AG04450 (cell line): Measurements from ENCODE around the gene TNNI2. TPM values are rescaled to one million over a fixed set of nuclear protein-coding genes. Genes with fewer than 3 reads are reported as not detected.

Experiments
- CTCF ChIA-PET: fragments of 300-600, 350-600 bp; formaldehyde crosslinking; extraction: SDS; loops from one replicate; lab custom pipeline; 2022; ENCODE audit warnings: antibody characterized with exemption, inconsistent platforms; lab: Charles Lee
- POLR2A ChIA-PET: fragments of 350-600 bp; formaldehyde crosslinking; extraction: SDS; loops from one replicate; lab custom pipeline; 2021; ENCODE audit warnings: antibody characterized with exemption, inconsistent platforms; lab: Yijun Ruan, JAX
- DNase-seq: peaks from one replicate; pipeline ENCODE4 v3.0.0-alpha.2; 2011; ENCODE audit warnings: low read depth, low spot score
- H3K27ac ChIP-seq: one replicate; pipeline ENCODE4 v1.5.1; 2012; ENCODE audit warnings: low read depth, low read length, control low read depth
- H3K27me3 ChIP-seq: one replicate; pipeline ENCODE4 v1.6.0; 2012; ENCODE audit warnings: low read length; ENCODE audit not compliant: control insufficient read depth, insufficient read depth
- H3K4me3 ChIP-seq: 2 replicates; pipeline ENCODE4 v1.5.1; 2011; ENCODE audit warnings: mild to moderate bottlenecking, low read depth, low read length, control low read depth
- H3K9me3 ChIP-seq: 2 replicates; pipeline ENCODE4 v1.5.1; 2012; ENCODE audit warnings: low read length; ENCODE audit not compliant: control insufficient read depth, insufficient read depth
- CTCF ChIP-seq: IDR thresholded peaks from 2 replicates; pipeline ENCODE4 v1.5.1; 2011; ENCODE audit warnings: low read depth, low read length, control low read depth, inconsistent platforms
- polyA plus RNA-seq: library from polyadenylated mRNA; depleted of rRNA; stranded (reverse); fragments of >200 nt; gene quantifications from 2 replicates; pipeline ENCODE4 v1.2.3, GENCODE V29; 2011

TNNI2 gene
- polyA plus RNA-seq, 1 experiment, result not detected

DNA sequence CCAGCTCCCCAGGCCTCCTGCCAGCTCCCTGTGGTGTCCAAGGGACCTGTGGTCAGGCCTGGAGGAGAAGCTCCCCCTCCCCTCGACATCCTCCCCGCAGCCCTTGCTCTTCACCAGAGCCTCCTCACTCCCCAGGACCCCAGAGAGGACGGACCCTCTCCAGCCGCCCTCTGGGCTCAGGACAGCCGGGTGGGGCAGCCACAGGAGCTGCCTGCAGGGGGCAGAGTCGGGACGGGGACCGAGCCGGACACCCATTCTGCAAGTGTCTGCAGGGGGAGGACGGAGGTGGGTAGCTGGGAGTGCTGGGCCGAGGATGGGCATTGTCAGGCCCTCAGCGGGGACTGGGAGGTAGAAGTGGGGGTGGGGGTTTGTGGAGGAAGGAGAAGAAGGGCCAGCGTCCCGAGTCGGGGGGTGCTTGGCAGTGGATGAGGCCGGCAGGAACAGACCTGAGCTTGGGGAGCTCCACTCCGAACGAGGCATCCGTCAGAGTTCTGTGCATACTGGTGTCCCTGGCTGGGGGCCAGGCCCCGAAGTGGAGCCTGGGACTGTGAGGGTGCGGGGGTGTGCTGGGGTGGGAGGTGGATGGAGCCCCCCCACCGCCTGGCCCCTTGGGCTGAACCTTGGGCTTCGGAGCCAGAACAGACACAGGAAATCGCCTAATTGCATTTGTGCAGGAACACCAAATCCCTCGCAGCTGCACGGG, 37.7 kb downstream of the TNNI2 start:
- no peak for DNase-seq
- Histone ChIP-seq H3K27me3 (peaks cover 3% of the 10 kb centered on the region), H3K27ac (no peak overlapping the region), H3K9me3 (peaks cover 5% of the 10 kb centered on the region; the same call in 1 of the 2 replicates), H3K4me3 (no peak overlapping the region)
- ChIA-PET CTCF (interaction anchor here (0.5 to 2.2 kb wide), 8 partner anchors 11 to 1862 kb away, joined by 3 to 17 read pairs (median 3); no protein-coding TSS in a partner anchor), POLR2A (interaction anchor here (0.7 kb wide), 1 partner anchor 485 kb away, joined by 4 read pairs; no protein-coding TSS in a partner anchor)
- TF ChIP-seq CTCF, result peak; percentile 55

DNA sequence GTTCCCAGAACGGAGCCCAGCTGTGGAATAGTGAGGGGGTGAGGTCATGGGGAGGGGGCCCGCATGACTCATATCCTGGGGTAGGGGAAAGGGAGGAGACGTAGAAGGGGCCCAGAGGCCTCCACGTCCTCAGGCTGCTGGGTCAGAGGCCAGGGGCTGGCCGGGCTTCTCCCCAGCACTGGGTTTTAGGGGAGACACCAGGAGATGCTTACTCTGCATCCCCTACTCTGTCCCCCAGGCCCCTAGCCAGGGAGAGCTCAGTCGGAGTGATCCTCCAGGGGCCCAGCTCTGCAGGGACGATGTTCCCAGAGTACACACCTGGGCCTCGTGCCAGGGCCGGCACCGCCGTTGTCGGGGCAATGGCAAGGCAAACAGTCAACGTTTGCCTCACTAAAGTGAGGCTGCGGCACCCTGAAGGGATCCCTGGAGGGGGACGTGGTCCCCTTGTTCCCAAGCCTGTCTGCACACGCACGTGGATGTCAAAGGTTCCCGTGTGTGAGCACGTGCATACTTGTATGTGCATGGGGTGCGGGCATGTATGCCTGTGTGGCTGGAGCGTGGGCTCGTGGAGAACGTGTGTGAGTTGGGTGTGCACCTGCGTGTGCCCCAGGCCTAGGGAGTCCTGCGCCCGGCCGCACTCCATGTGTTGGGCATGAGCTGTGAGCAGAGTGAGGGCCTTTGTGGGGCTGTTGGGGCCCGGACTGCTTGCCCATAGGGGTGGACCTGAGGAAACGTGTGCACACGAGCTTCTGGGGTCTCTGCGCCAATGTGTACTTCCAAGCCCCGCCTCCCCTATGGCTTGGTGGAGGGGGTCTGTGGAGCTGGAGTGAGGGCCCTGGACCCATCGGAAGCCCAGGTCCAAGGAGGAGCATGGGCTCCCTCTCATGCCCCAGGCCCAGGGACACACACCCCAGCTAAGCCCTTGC, 38.7 kb downstream of the TNNI2 start:
- Histone ChIP-seq H3K4me3 (no peak overlapping the region), H3K27ac (no peak overlapping the region), H3K27me3 (no peaks in the 10 kb centered on the region), H3K9me3 (peaks cover 5% of the 10 kb centered on the region; the same call in 1 of the 2 replicates)
- POLR2A ChIA-PET, result no interaction called here
- CTCF ChIA-PET, result interaction anchor here (1.0 to 2.2 kb wide), 6 partner anchors 12 to 279 kb away, joined by 3 to 17 read pairs (median 4); no protein-coding TSS in a partner anchor
- no peak for TF ChIP-seq CTCF
- DNase-seq, result no peak

DNA sequence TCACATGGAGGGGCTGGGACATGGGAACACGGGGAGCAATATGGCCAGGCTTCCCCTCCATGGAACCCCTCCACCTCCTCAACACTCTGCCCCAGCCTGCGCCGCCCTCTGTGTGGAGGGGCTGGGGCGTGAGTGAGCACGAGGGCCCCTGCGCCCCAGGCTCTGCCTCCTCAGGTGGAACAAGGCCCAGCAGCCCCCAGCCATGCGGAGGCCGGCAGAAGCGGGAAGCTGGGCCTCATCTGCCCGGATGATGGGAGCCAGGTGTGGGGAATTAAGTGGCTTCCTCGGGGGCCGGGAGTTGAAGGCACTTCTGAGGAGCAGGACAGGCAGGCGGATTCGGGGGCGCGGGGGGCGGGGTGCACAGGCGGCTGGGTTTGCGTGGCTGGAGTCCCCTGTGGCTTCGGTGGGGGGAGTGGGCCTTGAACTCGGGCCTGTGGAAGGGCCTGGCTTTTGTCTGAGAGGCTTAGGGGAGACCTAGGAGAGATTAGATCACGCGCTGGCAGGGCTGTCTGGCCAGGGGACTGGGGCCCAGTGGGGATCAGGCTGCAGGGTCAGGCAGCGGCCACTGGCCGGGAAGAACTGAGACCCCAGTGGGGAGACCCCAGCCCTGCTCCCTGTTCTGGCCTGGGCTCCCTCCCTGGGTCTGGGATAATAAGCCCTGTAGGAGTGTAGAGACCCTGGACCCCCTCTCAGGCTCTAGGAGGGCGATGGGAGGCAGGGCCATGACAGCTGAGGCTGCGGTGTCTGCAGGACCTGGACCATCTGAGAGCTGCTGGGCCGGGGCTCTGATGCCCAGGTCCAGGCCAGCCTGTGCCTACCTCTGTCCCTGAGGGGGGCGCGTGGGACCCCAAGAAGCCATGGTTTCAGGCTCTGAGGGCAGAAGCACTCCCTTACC, 39.6 kb downstream of the TNNI2 start:
- Histone ChIP-seq H3K27me3 (peaks cover 4% of the 10 kb centered on the region), H3K9me3 (peaks cover 5% of the 10 kb centered on the region; the same call in 1 of the 2 replicates), H3K4me3 (no peak overlapping the region), H3K27ac (no peak overlapping the region)
- ChIA-PET POLR2A (no interaction called here), CTCF (interaction anchor here (1.0 to 1.2 kb wide), 2 partner anchors 185 to 274 kb away, joined by 3 to 8 read pairs; no protein-coding TSS in a partner anchor)
- TF ChIP-seq CTCF, result no peak
- DNase-seq, result no peak

GRCh38 chr11:1879342-1879940, 40.7 kb downstream of the TNNI2 start:
- no peak for DNase-seq
- ChIA-PET CTCF (interaction anchor here (1.0 kb wide), 2 partner anchors 121 to 186 kb away, joined by 3 read pairs; no protein-coding TSS in a partner anchor), POLR2A (no interaction called here)
- Histone ChIP-seq H3K27ac (no peak overlapping the region), H3K4me3 (no peak overlapping the region), H3K27me3 (peaks cover 11% of the 10 kb centered on the region), H3K9me3 (peaks cover 5% of the 10 kb centered on the region; the same call in 1 of the 2 replicates)
- TF ChIP-seq CTCF, result no peak
